ENCODE measurements around the gene RPRD1A.
"Not testable (repeated sequence)": the region's sequence is repeated elsewhere in the genome, so short reads cannot be mapped to it uniquely, and the experiment has no call there.

Gene RPRD1A

GRCh38 chr18:36077764-36078163 is 10.4 kb upstream of the RPRD1A start:
- not testable (repeated sequence) for DNase-seq

- peak; percentile 58 for DNase-seq
These were observed 8.7 kb upstream of the RPRD1A start for GRCh38 chr18:36075862-36076587.

- DNase-seq, result no peak
These were observed 7.1 kb upstream of the RPRD1A start for GRCh38 chr18:36074435-36074834.

GRCh38 chr18:36073676-36074075 is 6.3 kb upstream of the RPRD1A start:
- DNase-seq, result no peak

- DNase-seq, result not testable (repeated sequence)
These were observed 5.0 kb upstream of the RPRD1A start for GRCh38 chr18:36072406-36072805.

- DNase-seq, result no peak
These were observed 689 bp downstream of the RPRD1A start for GRCh38 chr18:36066686-36067054.

- no peak for DNase-seq
These were observed 1.4 kb downstream of the RPRD1A start for GRCh38 chr18:36066001-36066400.

GRCh38 chr18:36064809-36065079 is 2.6 kb downstream of the RPRD1A start:
- not testable (repeated sequence) for DNase-seq

GRCh38 chr18:36064027-36064808 is 3.1 kb downstream of the RPRD1A start:
- DNase-seq, result no peak

- no peak for DNase-seq
These were observed 8.7 kb downstream of the RPRD1A start for GRCh38 chr18:36058674-36059073.

GRCh38 chr18:36051760-36052159 is 15.6 kb downstream of the RPRD1A start:
- no peak for DNase-seq

GRCh38 chr18:36050479-36050878 is 16.9 kb downstream of the RPRD1A start:
- no peak for DNase-seq

GRCh38 chr18:36047521-36047920 is 19.8 kb downstream of the RPRD1A start:
- no peak for DNase-seq

GRCh38 chr18:36046898-36047297 is 20.5 kb downstream of the RPRD1A start:
- no peak for DNase-seq

GRCh38 chr18:36045241-36045991 is 21.9 kb downstream of the RPRD1A start:
- DNase-seq, result no peak

GRCh38 chr18:36043153-36043552 is 24.2 kb downstream of the RPRD1A start:
- DNase-seq, result no peak

GRCh38 chr18:36041146-36041545 is 26.2 kb downstream of the RPRD1A start:
- no peak for DNase-seq

- DNase-seq, result no peak
These were observed 29.2 kb downstream of the RPRD1A start for GRCh38 chr18:36038102-36038663.

GRCh38 chr18:36035253-36035652 is 32.1 kb downstream of the RPRD1A start:
- no peak for DNase-seq

- DNase-seq, result no peak
These were observed 33.0 kb downstream of the RPRD1A start for GRCh38 chr18:36034299-36034895.

- DNase-seq, result no peak
These were observed 35.5 kb downstream of the RPRD1A start for GRCh38 chr18:36031903-36032302.

- DNase-seq, result no peak
These were observed 36.0 kb downstream of the RPRD1A start for GRCh38 chr18:36031407-36031806.

GRCh38 chr18:36028859-36029258 is 38.5 kb downstream of the RPRD1A start:
- DNase-seq, result no peak

All from SIG-M5 (cell line).